A204.1 (cell line): ENCODE results near the gene ZCCHC9.

Experiments used
- FAIRE-seq: peaks from 2 replicates; lab custom pipeline; 2012; peaks lifted over from hg19 to GRCh38; lab: Jason Lieb, UNC

Gene ZCCHC9

GRCh38 chr5:81359881-81360280, 58.5 kb downstream of the ZCCHC9 start:
- FAIRE-seq = peak; percentile 79

DNA sequence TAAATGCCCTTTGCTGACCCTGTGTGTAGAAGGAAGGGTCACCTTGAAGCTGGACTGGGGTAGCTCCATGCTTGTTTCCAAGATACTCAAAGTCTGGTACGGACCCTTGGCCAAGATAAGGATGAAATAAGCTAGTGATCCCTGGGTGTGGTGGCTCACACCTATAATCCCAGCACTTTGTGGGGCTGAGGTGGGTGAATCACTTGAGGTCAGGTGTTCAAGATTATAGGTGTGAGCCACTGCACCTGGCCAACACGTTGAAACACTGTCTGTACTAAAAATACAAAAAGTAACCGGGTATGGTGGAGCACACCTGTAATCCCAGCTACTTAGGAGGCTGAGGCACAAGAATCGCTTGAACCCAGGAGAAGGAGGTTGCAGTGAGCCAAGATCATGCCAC, 59.3 kb downstream of the ZCCHC9 start:
- no peak for FAIRE-seq

GRCh38 chr5:81361600-81361999, 60.2 kb downstream of the ZCCHC9 start:
- FAIRE-seq = no peak
